ENCODE measurements around the gene TMEM239. TPM values are rescaled to one million over a fixed set of nuclear protein-coding genes. Genes with fewer than 3 reads are reported as not detected.
"Not testable (repeated sequence)": the region's sequence is repeated elsewhere in the genome, so short reads cannot be mapped to it uniquely, and the experiment has no call there.

TMEM239 gene
- polyA plus RNA-seq (ENCODE audit: insufficient read length in 10 of 10), result under 1 TPM in 1 of 10 donors, not detected in 9; 0.03 TPM
- long read RNA-seq, donor 1, result 0 reads
- long read RNA-seq, donor 2, result 0 reads
- long read RNA-seq, donor 3, result 0 reads
- long read RNA-seq, donor 4, result 0 reads
- long read RNA-seq, donor 5, result 0 reads
- long read RNA-seq, donor 6, result 0 reads
- long read RNA-seq, donor 7, result 0 reads
- long read RNA-seq, donor 8, result 0 reads
- long read RNA-seq, donor 9, result 0 reads

- no peak for DNase-seq
Observed at GRCh38 chr20:2816030-2816582, at the start of gene TMEM239. TSS of gene TMEM239 (plus strand) at chr20:2816364. CDS start at chr20:2816555, 191 bp downstream.

DNA sequence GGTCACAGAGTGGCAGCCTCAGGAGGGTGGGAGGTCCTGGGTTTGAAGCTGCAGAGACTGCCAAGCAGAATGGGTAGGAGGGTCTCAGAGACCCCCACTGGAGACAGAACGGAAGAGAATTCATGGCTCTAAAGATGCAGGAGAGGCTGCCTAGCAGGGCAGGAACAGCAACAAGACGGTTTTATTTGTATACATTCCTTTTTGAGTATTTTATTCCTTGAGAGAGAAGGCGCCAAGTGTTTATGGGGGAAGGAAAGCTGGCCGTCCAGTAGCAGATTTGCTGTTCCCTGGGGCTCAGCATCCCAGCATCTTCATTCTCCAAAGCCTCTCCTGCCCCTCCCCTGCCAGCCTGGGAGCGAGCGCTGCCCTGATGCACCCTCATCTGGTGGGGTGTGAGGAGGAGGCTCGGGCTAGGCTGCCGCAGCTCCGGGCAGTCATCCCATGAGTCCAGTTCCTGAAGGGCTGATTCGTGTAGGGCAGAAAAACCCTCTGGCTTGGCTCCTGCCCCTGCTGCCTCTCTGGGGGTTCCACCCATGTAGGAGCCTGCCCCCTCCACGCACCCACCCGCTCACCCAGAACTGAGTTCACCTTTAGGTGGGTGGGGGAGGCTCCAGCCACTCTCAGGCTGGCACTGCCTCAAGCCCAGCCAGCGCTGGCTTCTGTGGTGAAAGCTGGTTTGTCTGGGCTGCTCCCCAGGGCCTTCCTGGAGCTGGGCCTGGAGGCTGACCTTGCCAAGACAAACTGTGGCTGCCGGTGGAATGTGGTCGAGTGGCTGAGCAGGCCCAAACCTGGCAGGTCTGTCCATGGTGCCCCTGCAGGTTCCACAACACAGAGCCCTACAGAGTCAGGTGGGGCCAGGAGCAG is 48.2 kb upstream of the TMEM239 start:
- DNase-seq, result no peak

- no peak for DNase-seq
Observed at GRCh38 chr20:2768632-2769015, 47.5 kb upstream of the TMEM239 start.

DNA sequence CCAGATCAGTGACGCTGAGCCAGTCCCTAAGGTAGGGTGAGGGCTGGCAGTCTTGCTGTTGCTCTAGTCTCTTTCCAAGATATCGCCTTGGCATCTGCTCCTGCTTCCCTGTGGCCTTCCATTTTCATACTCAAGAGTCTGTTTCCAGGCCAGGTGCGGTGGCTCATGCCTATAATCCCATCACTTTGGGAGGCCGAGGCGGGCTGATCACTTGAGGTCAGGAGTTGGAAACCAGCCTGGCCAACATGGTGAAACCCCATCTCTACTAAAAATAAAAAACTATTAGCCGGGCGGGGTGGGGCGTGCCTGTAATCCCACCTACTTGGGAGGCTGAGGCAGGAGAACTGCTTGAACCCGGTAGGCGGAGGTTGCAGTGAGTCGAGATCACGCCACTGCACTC is 46.1 kb upstream of the TMEM239 start:
- DNase-seq, result not testable (repeated sequence)

DNA sequence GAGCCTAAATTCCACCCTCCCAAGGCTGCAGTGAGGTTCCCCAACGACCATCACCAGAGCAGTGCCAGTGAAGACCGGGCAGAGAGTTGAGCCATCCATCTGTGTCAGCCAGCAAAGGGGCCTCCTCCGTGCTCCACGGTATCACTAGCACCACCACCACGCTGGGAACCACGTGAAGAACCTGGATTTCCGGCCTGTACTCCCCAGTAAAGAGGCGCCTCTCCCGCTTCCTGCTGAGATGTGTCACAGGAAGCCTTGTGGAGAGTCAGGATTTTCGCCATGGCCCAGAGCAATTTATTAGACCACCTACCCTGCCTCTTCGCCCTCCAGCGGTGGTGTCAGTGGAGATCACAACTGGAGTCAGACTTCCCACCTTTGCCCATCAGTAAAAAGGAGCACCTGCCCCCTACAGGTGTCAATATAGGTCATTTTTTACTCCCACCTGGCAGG is 44.5 kb upstream of the TMEM239 start:
- DNase-seq, result no peak

DNA sequence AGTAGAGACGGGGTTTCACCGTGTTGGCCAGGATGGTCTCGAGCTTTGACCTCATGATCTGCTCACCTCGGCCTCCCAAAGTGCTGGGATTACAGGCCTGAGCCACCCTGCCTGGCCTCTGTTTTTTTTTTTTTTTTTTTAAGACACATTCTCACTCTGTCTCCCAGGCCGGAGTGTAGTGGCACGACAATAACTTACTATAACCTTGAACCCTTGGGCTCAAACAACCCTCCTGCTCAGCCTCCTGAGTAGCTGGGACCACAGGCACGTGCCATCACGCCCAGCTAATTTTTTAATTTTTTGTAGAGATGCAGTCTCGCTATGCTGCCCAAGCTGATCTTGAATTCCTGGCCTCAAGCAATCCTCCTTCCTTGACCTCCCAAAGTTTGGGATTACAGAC is 42.4 kb upstream of the TMEM239 start:
- DNase-seq, result no peak

DNA sequence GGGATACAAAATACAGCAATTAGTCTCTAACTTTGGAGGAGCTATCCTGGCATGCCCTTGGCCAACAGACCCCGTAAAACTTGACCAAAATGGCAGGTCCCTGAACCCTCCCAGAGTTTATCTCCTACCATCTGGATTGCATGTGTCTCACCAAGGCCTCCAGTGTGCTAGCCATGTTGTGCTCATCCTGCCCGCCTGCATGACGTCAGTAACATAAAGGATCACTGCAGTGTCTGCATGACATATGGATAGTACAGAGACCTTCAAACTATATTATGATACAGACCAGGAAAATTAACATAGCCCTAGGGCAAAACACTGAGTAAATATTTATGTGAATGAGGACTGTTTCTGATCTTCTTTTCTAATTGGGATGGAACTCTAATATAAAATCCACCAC is 41.0 kb upstream of the TMEM239 start:
- no peak for DNase-seq

- DNase-seq, result no peak
Observed at GRCh38 chr20:2778602-2779321, 37.4 kb upstream of the TMEM239 start.

GRCh38 chr20:2780948-2781347 is 35.2 kb upstream of the TMEM239 start:
- no peak for DNase-seq

- DNase-seq, result no peak
Observed at GRCh38 chr20:2783908-2784566, 32.1 kb upstream of the TMEM239 start.

- DNase-seq, result no peak
Observed at GRCh38 chr20:2793471-2793870, 22.7 kb upstream of the TMEM239 start.

DNA sequence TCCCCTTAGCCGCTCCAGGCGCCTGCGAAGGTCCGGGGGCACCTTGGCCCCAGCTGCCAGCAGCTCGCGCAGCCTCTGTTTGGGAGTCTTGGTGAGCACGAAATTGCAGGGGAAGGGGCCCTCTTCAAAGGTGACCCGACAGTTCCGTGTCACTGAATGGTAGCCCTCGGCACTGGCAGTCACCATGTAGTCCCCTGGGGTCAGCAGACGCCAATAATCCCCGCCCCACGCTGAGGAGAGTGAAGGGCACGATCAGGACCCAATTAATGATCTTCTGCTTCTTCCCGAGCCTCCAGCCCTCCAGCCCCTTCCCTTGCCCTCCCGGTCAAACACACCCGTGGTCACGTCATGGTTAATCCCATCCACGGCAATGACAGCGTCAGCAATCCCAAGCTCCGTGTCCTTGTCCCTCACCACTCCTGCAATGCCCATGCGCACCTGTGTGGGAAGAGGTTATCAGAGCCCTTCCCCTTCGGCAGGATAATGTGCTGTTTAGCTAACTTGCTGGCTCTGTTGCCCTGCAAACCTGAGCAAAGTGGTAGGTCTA is 21.9 kb upstream of the TMEM239 start:
- no peak for DNase-seq

DNA sequence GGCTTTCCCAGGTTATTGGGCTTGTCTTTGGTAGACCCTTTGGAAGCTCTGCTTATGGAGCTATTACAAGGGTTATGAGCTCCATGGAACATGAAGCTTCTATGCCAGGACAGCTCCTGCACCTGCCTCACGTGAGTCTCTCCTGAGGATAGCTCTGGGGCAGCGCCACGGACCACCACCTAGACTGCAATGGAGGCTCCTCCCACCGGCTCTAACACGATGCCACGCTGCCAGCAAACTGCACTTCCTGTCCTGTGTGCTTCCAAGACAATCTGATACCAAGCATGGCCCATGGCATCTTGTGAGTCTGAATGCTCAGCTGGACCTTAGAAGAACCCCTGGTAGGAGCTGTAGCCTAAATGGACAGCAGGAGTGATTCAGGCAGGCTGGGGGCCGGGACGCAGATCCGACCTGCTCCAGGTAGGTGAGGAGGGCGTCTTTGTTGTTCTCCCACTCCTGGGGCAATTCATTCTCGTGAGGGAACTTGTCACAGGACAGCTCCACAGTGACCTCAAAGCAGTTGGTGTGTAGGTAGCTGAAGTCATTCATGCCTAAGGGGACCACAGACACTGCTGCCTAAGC is 21.2 kb upstream of the TMEM239 start:
- no peak for DNase-seq

- no peak for DNase-seq
Observed at GRCh38 chr20:2795451-2795850, 20.7 kb upstream of the TMEM239 start.

- no peak for DNase-seq
Observed at GRCh38 chr20:2796011-2796660, 20.0 kb upstream of the TMEM239 start.

DNA sequence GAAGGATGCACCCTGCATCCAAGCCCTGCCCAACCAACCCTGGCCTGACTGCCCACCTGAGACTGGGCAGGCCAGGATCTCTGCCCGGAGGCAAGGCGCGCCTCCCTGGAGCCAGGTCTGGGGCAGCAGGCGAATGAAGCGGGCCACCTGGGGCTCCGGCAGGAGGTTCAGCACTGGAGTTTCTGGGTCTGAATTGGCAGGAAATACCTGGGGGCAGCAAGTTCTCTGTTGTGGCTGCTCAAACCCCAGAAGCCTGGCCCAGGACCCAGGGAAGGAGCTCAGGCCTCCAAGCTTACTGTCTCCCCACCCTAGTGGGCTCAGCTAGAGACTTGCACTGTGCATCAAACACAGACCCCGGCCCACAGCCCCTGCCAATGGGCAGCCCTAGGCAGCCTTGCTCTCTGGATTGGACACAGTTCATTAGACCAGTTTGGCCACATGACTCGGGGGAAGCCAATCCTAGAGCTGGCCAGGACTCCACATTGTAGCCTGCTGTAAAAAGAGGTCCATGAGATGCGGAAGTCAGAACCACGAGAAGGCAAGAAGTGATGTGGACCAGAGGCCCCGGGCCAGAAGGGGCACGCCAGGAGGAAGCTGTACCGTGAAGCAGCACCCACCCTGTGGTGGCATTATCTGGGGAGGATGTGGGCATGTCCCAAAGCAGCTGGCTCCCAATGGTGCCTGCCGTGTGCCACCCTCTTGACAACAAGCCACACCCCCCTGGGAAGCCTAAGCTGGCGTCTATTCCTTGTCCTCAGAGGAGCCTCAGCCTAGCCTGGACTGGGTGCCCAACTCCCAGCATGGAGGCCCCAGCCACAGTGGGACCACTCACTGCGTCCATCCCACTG is 18.8 kb upstream of the TMEM239 start:
- DNase-seq, result no peak

DNA sequence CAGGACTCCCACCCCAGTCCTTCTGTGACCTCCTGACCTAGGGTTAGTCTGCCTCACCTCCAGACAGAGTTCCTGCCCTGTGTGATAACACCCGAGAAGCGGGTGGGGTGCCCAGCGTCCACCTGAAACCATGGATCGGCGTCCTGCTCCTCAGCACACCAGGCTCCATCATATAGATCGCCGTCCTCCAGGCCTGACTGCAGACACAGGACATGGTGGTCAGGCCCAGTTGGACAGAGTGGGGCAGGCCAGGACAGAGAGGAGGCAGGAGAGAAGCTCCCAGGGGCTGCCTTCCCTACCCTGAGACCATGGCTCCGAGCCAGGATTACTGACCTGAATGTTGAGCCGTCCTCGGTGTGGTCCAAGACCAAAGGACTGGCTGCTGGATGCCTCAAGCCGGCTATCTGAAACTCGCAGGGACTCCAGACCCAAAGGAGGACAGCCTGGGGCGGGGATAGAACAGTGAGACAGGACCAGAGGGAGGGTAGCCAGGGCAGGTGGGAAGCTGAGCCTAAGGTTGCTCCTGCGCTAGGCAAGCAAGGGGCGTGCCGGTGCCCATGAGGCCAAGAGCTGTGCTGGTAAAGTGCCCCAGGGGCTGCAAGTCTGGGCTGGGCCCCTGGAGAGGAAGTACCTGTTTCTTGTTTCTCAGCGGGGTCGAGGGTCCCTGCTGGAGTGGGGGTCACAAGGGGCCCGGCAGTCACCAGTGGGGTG is 17.9 kb upstream of the TMEM239 start:
- DNase-seq, result no peak

GRCh38 chr20:2798814-2799213 is 17.4 kb upstream of the TMEM239 start:
- no peak for DNase-seq

GRCh38 chr20:2799271-2799670 is 16.9 kb upstream of the TMEM239 start:
- peak in 1 of 3 donors; percentile 36 for DNase-seq

Data from muscle of back (tissue), 13 donors.